Measurements from ENCODE around the gene NCCRP1. TPM values are rescaled to one million over a fixed set of nuclear protein-coding genes. Genes with fewer than 3 reads are reported as not detected.

The NCCRP1 gene, protein sequence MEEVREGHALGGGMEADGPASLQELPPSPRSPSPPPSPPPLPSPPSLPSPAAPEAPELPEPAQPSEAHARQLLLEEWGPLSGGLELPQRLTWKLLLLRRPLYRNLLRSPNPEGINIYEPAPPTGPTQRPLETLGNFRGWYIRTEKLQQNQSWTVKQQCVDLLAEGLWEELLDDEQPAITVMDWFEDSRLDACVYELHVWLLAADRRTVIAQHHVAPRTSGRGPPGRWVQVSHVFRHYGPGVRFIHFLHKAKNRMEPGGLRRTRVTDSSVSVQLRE
- 0.05 TPM in 1 of 2 replicates, not detected in the other for total RNA-seq (2014; rRNA removed; shearing (Covaris generic))
- 0.18 TPM in 1 of 2 replicates, not detected in the other for polyA plus RNA-seq (2014; cell fraction: nucleus; rRNA removed)

DNA sequence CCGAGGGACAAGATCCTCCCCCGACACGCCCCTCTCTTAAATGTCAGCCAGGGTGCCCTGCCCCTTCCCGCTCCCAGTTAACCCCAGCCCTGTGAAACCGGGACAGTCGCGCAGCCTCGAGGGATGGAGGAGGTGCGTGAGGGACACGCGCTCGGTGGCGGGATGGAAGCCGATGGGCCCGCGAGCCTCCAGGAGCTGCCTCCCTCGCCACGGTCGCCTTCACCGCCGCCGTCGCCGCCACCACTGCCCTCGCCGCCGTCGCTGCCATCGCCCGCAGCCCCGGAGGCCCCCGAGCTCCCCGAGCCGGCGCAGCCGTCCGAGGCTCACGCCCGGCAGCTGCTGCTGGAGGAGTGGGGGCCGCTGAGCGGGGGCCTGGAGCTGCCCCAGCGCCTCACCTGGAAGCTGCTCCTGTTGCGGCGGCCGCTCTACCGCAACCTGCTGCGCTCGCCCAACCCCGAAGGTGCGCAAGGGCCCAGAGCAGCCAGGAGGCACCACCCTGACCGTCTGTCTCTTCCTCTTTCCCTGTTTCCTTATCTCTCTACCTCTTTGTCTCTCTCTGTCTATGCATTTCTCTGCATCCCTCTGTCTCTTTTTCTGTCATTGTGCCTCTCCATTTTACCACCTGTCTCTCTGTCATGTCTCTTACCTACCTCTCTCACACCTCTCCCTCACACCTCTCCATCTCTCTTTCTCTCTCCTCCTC is at the start of gene NCCRP1:
NCCRP1 (plus strand) TSS at position 105 of the 703 bp plus-strand sequence; CDS start at position 124, 19 bp downstream.
- DNase-seq (ENCODE audit: extremely low read depth, low read depth) = no peak

DNA sequence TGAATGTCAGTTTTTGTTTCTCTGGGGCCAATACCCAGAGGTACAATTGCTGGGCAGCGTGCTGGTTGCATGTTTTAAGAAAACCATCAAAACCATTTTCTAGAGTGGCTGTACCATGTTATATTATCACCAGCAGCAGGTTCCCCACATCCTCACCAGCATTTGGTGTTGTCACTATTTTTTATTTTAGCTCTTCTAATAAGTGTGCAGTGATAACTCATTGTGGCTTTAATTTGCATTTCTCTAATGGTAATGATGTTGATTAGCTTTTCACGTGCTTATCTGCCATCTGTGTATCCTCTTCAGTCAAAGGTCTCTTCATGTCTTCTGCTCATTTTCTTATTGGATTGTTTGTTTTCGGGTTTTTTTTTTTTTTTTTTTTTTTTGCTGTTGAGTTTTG is 49.3 kb upstream of the NCCRP1 start:
- no peak for DNase-seq (ENCODE audit: extremely low read depth, low read depth)

DNA sequence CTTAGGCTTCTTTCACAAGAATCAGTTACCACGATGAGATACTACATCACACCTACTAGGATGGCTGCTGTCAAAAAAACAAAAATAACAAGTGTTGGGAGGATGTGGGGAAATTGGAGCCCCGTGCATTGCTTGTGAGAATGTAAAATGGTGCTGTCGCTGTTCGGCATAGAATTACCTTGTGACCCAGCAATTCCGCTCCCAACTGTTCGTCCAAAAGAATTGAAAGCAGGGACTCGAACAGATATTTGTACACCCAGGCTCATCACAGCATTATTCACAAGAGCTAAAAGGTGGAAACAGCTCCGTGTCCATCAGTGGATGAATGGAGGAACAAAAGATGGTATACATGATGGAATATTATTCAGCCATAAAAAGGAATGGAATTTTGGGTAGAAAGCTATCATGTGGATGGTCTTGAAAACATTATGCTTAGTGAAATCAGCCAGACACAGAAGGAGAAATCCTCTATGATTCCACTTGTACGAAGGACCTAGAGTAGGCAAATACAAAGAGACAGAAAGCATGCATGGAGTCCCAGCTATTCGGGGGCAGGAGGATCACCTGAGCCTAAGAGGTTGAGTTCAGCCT is 47.7 kb upstream of the NCCRP1 start:
- DNase-seq (ENCODE audit: extremely low read depth, low read depth) = no peak

DNA sequence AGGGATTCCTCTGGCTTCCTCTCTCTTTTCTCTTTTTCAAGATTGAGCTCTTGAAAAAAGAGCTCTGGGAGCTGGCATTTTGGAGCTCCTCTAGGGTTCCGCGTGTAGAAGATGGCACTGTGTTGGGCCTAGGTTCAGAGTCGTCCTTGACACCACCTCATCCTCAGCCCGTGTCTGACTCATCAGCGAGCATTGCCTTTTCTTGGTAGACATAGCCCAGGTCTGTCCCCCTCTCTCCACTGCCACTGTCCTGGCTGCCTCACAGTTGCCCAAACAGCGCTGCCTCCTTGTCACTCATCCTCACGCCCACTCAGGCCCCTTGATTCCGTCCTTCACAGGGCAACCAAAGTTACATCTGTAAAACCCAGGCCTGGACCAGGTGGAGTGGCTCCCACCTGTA is 46.5 kb upstream of the NCCRP1 start:
- DNase-seq (ENCODE audit: extremely low read depth, low read depth) = no peak

DNA sequence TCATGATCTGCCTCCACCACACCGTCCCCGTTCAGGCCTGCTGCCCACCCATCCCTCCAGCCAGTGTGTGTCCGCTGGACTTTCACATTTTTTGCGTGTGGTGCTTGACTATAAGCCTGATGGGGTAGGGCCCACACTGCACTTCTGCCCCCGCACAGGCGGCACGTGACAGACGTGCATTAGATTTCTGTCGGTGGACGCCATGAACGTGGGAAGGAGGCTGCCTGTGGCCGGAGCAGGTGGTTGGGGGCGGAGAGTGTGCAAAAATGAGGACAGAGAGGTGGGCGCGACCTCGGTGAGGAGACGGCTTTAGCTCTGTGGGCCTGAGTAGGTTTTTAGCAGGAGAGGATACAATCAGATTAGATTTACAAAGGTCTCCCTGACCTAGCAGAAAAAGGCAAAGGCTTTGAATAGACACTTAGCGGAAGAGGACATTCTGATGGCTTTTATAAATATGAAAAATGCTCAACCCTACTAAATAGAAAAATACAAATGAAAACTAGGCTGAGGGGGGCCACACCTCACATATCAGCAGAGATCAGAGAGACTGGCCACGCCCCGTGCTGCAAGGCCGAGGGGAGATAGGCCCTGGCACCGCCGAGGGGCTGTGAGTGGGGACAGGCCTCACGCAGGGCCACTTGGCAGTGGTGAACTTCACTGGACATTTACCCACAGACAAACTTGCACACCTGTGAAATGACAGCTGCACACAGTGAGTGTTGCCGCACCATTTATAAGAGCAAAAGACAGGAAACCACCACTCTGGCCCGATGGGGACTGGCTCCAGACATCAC is 45.8 kb upstream of the NCCRP1 start:
- no peak for DNase-seq (ENCODE audit: extremely low read depth, low read depth)

DNA sequence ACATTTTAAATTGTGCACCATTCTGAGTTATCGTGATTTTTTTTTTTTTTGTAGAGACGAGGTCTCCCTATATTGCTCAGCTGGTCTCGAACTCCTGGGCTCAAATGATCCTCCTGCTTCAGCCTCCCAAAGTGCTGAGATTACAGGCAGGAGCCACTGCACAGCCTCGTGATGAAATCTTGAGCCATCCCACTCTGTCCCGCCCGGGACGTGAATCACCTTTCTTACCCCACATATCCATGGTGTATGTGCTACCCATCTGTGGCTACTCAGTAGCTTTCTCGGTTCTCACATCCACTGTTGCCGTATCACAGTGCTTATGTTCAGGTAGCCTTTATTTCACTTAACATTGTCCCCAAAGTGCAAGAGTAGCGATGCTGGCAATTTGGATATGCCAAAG is 44.7 kb upstream of the NCCRP1 start:
- no peak for DNase-seq (ENCODE audit: extremely low read depth, low read depth)

DNA sequence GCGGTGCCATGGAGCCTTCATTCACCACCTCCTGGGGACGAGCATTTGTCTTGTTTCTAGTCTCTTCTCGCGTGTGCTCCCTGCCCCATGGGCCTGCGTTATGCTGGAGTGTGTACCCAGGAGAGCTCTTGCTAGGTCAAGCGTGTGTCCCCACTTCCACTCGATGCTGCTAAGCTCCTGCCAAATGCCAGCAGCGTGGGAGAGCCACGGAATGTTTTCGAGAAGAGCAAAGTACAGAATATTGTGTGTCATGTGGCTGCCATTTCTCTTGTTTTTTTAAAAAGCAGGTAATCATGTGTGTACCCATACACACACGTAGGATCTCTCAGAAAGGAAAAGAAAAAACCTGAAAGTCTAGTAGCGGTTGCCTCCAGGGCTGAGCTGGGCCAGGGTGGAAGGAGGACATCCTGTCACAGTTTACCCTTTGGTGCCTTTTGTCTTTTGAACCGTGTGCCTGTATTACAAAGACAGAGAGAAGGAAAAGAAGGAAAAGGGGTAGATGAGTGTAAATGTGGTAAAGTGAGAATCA is 42.6 kb upstream of the NCCRP1 start:
- no peak for DNase-seq (ENCODE audit: extremely low read depth, low read depth)

DNA sequence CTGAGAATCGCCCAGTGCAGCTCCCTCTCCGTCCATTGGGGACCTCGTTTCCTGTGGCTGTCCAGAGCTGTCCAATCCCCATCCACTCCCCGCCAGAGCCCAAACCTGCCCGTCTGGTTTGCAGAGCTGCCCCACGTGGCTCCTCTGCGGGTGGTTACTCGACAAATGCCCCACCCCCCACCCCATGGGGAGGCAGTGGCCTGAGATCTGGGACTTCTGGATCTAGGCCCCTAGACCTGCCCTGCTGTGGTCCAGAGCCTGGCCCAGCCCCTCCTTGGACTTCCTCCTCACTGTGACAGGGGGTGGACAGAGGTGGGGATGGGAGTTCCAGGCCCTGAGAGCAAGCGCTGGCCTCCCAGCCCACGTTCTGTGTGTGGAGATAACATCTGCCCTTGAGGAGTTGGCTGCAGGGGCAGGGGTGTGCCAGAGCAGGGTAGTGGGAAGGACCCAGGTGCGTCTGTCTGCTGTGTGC is 42.1 kb upstream of the NCCRP1 start:
- no peak for DNase-seq (ENCODE audit: extremely low read depth, low read depth)

DNA sequence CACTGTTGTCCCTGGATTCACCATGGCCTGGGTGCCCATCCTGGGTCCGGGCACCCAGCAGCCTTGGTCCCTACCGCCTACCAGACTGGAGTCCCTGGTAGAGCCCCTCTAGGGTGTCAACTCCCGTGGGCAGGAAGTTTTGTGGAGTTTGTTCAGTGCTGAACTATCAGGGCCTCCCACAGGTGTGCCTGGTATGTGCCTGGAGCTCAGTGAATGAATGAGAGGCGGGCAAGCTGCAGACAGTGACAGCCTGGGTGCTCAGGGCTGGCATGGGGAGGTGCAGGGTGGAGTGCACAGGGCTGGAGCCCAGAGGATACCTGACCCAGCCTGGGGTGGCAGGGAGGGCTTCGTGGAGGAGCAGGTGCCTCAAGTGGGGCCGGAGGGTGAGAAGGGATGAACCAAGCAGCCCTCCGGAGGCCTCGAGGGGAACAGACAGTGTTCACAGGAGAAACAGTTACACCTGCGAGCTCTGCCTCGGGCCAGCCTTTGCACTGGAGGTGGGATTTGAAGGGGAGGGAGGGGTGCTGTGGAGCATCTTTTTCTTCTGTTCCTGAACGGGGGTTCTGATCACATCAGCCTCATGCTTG is 41.6 kb upstream of the NCCRP1 start:
- no peak for DNase-seq (ENCODE audit: extremely low read depth, low read depth)

DNA sequence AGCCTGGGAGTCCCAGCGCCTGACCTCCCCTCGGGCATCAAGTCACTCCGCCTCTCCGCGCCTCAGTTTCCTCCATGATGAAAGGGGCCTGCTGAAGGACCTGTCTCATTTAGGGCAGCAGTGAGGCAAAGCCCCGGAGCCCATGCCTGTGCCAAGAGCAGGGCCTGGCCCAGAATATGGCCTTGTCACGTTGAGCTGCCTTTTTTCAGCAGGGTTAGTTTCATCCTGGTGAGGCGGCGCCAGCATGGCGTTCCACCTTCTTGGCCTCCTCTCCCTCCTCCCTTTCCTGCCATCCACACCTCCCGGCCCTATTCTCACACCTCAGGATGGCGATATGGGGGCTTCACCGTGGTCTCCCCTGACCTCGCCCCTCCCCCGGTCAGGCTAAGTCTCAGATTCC is 41.0 kb upstream of the NCCRP1 start:
- DNase-seq (ENCODE audit: extremely low read depth, low read depth) = no peak

DNA sequence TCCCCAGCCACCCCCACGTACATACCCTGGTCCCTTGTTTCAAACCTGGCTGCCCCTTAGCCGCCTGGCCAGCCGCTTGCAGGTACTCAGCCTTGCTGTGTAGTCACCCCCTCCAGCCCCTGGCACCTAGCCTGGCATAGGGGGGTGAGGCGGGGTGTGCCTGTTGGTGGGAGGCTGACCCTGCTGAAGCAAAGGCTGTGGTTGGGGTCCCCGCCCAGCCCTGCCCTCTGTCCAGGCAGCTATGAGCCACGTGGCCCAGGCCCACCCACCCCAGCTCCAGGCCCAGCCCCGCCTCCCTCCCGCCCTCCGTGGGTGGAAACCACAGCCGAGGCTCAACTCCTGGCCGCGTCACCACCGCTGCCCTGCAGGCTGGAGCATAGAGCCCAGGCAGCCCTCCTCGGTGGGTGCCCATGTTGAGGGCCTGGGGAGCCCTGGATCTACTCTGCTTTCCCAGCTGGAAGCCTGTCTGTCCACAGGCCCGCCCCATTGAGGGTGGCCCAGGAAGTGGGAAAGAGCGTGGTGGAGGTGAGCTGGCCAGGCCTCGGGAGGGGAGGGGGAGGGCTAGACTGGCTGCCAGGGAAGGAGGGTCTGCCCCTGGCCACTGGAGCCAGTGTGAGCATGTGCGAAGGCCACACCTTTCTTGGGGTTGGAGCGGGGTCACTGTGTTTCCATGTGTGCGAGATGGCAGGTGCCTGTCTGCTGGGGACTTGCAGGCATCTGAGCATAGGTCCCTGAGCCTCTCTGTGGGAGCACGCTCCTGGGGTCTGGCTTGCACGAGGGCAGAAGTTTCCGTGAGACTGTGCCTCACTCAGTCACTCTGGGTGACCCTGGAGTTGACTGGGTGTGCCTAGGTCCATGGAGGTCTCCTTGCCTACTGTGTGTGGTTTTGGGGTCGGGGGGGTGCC is 40.2 kb upstream of the NCCRP1 start:
- no peak for DNase-seq (ENCODE audit: extremely low read depth, low read depth)

DNA sequence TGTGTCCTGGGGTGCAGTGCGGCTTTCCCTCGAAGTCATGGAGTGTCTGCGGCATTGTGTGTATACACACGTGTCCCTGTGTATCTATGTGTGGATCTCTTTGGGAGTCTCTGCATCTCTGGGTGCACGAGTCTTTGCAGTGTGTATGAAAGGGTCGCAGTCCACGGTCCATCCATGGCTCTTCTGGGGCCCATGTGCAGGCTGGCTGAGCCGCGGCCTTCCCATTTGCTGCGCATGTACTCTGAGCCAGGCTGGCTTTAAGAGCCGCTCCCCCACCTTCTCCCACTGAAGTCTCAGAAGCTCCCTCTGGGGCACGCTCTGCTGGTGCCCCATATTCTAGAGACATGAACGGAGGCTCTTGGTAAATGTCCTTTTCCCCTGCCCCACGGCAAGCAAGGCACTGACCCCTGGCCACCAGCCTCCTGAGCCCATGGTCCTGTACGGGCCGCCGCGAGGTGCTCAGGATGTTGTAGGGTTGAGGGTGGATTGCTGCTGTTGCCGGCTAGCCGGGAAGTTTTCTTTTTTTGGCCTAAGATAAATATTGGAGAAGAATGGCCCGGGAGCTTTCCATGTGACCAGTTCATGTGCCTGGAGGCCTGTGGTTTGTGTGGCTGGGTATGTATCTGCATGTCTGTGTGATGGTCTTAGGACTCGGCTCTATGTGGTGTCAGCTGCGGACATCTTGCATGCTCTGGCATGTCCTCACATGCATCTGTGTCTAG is 39.3 kb upstream of the NCCRP1 start:
- no peak for DNase-seq (ENCODE audit: extremely low read depth, low read depth)

DNA sequence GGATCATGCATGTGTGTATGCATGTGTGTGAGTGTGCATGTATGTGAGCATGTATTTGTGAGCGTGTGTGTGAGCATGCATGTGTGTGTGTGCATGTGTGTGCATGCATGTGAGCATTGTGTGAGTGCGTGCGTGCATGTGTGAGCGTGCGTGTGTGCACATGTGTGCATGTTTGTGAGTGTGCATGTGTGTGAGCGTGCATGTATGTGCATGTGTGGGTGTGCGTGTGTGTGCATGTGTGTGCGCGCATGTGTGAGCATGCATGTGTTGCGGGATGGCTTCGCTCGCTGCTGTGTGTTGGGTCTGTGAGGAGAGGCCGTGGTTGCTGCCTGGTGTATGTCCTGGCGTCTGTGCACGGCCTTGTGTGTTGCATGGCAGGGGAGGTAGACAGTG is 38.8 kb upstream of the NCCRP1 start:
- no peak for DNase-seq (ENCODE audit: extremely low read depth, low read depth)

DNA sequence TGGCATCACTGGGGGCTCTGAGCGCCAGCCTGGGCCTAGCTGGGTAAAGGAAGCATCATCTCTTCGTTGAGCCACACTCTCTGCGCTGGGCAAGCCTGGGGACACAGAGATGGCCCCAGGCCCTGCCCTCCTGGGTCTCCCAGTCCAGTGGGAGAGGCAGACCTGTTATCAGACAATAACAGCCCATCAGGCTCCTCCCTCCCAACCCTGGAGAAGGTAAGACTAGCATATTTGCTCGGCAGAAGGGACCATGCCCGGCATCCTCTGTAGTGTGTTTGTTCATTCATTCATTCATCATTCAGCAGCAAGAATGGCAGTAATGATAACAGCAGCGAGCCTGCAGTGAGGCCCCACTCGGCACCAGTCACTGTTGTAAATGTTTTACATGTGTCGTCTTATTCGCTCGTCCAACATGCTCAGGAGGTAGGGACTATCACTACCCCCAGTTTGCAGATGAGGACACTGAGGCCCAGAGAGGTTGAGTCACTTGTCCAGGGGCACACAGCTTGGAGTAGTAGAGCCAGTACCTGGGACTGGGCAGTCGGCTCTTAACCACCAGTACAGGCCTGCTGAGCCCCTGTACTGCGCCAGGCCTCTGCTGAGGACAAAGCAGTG is 38.0 kb upstream of the NCCRP1 start:
- DNase-seq (ENCODE audit: extremely low read depth, low read depth) = no peak

DNA sequence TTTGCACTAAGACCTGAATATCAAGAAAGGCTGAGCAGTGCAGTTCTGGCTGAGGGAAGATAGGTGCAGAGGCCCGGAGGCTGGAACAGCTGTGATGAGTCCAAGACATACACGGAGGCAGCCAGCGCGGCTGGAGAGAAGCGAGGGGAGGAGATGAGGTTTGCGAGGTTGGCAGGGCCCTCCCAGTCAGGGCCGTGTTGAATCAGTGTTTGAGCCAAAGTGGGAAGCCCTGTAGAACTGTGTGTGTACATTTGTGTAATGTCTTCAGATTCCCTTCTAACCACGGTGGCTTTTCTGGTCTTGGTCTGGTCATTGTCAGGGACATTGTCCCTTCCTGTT is 36.3 kb upstream of the NCCRP1 start:
- no peak for DNase-seq (ENCODE audit: extremely low read depth, low read depth)

DNA sequence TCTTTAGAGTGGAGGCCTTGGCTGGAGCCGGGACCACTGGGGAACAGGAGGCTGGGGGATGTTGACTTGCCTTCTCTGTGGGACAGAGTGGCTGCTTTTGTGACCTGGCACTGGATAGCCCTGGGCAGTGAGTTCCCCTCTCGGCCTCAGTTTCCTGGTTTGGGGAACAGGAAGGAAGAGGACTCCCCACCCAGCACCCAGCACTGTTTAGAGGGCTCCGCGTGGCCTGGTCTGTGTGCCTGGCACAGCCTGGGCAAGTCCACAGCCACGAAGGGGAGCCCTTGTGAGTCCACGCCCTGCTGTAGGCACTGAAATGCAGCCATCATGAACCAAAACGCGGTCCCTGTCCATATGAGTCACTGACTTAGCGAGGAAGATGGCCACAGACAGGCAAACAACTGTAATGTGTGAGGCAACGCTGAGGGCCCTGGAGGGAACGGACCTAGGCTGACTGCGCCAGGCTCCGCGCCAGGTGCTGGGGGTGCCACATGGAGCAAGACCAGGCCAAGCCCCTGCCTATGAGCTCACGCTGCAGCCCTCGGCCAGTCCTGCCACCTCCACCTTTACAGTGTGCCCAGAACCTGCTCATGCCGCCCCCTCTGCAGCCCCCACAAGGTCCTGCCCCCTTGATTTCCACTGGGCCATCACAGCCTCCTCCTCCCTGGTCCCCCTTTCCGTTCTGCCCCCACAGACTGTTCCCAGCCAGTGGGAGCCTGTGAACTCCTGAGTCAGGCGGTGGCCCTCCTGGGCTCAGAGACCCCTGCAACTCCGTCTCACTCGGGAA is 35.7 kb upstream of the NCCRP1 start:
- no peak for DNase-seq (ENCODE audit: extremely low read depth, low read depth)

DNA sequence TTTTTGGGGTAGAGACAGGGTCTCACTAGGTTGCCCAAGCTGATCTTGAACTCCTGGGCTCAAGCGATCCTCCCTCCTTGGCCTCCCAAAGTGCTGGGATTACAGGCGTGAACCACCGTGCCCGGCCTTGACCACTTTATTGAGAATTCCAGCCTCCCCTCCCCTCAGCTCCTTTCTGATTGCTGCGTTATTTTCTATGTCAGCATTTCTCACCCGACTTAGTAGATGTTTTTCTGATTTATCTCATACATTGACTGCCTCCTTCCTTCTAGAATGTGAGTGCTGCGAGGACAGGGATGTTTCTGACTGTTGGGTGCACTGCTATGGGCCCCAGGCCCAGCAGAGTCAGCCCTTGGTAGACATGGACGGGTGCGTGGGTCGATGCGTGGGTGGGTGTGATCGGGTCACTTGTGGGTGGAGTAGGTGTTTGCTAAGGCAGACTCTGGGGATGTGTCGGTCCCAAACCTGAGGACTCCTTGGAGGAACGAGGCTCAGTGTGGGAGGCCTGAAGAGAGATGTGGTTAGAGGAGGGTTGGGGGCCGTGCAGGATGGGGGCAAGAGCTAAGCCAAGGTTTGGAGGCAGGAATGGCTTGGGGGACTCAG is 34.2 kb upstream of the NCCRP1 start:
- no peak for DNase-seq (ENCODE audit: extremely low read depth, low read depth)

Data from NCI-H460 (cell line).